ENCODE measurements around the gene RUFY2. TPM values are rescaled to one million over a fixed set of nuclear protein-coding genes. Genes with fewer than 3 reads are reported as not detected.

Gene RUFY2
- total and polyA plus RNA-seq, 2 donors from 2014 or later, result 7.4 to 27.5 TPM

DNA sequence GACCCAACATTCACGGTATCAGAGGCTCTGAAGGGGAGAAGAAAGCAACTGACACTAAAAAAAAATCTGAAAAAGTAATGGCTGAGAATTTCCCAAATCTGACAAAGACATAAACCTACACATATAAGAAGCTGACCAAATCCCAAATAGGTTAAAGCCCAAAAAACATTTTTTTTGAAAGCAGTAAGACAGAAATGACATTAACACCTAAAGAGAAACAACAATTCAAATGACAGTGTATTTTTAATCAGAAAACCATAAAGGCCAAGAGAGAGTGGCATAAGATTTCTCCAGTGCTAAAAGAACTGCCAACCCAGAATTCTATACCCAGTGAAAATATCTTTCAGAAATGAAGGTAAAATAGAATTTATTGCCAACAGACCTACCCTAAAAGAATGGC is 35.5 kb downstream of the RUFY2 start:
- DNase-seq (no peak), FAIRE-seq (no peak)
- TF ChIP-seq, protein P1, sequence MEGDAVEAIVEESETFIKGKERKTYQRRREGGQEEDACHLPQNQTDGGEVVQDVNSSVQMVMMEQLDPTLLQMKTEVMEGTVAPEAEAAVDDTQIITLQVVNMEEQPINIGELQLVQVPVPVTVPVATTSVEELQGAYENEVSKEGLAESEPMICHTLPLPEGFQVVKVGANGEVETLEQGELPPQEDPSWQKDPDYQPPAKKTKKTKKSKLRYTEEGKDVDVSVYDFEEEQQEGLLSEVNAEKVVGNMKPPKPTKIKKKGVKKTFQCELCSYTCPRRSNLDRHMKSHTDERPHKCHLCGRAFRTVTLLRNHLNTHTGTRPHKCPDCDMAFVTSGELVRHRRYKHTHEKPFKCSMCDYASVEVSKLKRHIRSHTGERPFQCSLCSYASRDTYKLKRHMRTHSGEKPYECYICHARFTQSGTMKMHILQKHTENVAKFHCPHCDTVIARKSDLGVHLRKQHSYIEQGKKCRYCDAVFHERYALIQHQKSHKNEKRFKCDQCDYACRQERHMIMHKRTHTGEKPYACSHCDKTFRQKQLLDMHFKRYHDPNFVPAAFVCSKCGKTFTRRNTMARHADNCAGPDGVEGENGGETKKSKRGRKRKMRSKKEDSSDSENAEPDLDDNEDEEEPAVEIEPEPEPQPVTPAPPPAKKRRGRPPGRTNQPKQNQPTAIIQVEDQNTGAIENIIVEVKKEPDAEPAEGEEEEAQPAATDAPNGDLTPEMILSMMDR (IDR thresholded peaks at IDR 0.05; ENCODE audit: borderline replicate concordance, extremely low read depth, insufficient read depth), result no peak
- no peaks in the 10 kb centered on the region for H3K27me3 ChIP-seq (ENCODE audit: control insufficient read depth, insufficient read depth, low read length)
- peaks cover 0 to 11% (median 1%) of the 10 kb centered on the region in 3 donors for H3K9me3 ChIP-seq (ENCODE audit: control insufficient read depth in 2 of 3, insufficient read depth in 1 of 3, low read length in 3 of 3)
- H3K36me3 ChIP-seq (ENCODE audit: control insufficient read depth in 2 of 3, insufficient read depth in 3 of 3, low read length in 3 of 3), result peaks cover 5 to 9% (median 5%) of the 10 kb centered on the region in 3 donors
- H3K4me3 ChIP-seq (ENCODE audit: low read length in 3 of 3), result no peak overlapping the region
- H3K9ac ChIP-seq (ENCODE audit: low read length in 3 of 3), result no peak overlapping the region
- no peaks in the 10 kb centered on the region for H3K4me1 ChIP-seq (ENCODE audit: control insufficient read depth in 2 of 3, insufficient read depth in 2 of 3, low read depth in 1 of 3, low read length in 3 of 3)
- no peak overlapping the region for H3K27ac ChIP-seq (ENCODE audit: low read depth in 2 of 2, low read length in 2 of 2)
- intact Hi-C loops (cut with DNase I), result no loop called here

- Histone ChIP-seq H3K4me3 (ENCODE audit: low read length in 3 of 3) (no peak overlapping the region), H3K27ac (ENCODE audit: low read depth in 2 of 2, low read length in 2 of 2) (no peak overlapping the region), H3K36me3 (ENCODE audit: control insufficient read depth in 2 of 3, insufficient read depth in 3 of 3, low read length in 3 of 3) (peaks cover 4 to 8% (median 5%) of the 10 kb centered on the region in 3 donors), H3K4me1 (ENCODE audit: control insufficient read depth in 2 of 3, insufficient read depth in 2 of 3, low read depth in 1 of 3, low read length in 3 of 3) (no peaks in the 10 kb centered on the region), H3K27me3 (ENCODE audit: control insufficient read depth, insufficient read depth, low read length) (no peaks in the 10 kb centered on the region), H3K9me3 (ENCODE audit: control insufficient read depth in 2 of 3, insufficient read depth in 1 of 3, low read length in 3 of 3) (peaks cover 0 to 5% (median under 1%) of the 10 kb centered on the region in 3 donors), H3K9ac (ENCODE audit: low read length in 3 of 3) (no peak overlapping the region)
- intact Hi-C loops (cut with DNase I), result no loop called here
- DNase-seq, result no peak
- no peak for FAIRE-seq
- TF ChIP-seq, protein P1 (IDR thresholded peaks at IDR 0.05; ENCODE audit: borderline replicate concordance, extremely low read depth, insufficient read depth), result no peak
Observed at GRCh38 chr10:68367121-68367520, 40.0 kb downstream of the RUFY2 start.

GRCh38 chr10:68366600-68366999 is 40.5 kb downstream of the RUFY2 start:
- DNase-seq, result no peak
- H3K9me3 ChIP-seq (ENCODE audit: control insufficient read depth in 2 of 3, insufficient read depth in 1 of 3, low read length in 3 of 3), result peaks cover 0 to 1% (median 0%) of the 10 kb centered on the region in 3 donors
- no peak overlapping the region for H3K9ac ChIP-seq (ENCODE audit: low read length in 3 of 3)
- no peaks in the 10 kb centered on the region for H3K27me3 ChIP-seq (ENCODE audit: control insufficient read depth, insufficient read depth, low read length)
- H3K4me3 ChIP-seq (ENCODE audit: low read length in 3 of 3), result no peak overlapping the region
- H3K36me3 ChIP-seq (ENCODE audit: control insufficient read depth in 2 of 3, insufficient read depth in 3 of 3, low read length in 3 of 3), result peaks cover under 1 to 8% (median 4%) of the 10 kb centered on the region in 3 donors
- TF ChIP-seq, protein P1 (IDR thresholded peaks at IDR 0.05; ENCODE audit: borderline replicate concordance, extremely low read depth, insufficient read depth), result no peak
- intact Hi-C loops (cut with DNase I), result no loop called here
- FAIRE-seq, result no peak
- H3K4me1 ChIP-seq (ENCODE audit: control insufficient read depth in 2 of 3, insufficient read depth in 2 of 3, low read depth in 1 of 3, low read length in 3 of 3), result no peaks in the 10 kb centered on the region
- H3K27ac ChIP-seq (ENCODE audit: low read depth in 2 of 2, low read length in 2 of 2), result no peak overlapping the region

DNA sequence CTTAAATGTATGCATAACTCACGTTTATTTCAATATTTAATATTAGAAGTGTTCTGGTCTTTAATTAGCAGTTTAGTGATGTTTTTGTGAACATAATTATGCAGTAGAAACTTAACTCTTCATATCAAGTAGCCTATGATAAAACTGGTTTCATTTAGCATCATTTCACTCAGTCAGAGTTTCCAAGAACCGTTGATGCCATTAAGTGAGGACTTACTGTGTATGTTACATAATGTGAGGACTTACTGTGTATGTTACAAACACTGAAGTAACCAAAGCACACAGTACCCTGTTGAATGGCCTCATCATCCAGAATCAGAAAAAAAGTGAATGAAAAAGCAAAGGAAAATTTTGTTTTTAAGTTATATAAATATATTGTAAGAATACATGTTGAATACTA is 41.5 kb downstream of the RUFY2 start:
- no peak for FAIRE-seq
- H3K4me3 ChIP-seq (ENCODE audit: low read length in 3 of 3), result no peak overlapping the region
- no peaks in the 10 kb centered on the region for H3K4me1 ChIP-seq (ENCODE audit: control insufficient read depth in 2 of 3, insufficient read depth in 2 of 3, low read depth in 1 of 3, low read length in 3 of 3)
- H3K9ac ChIP-seq (ENCODE audit: low read length in 3 of 3), result no peak overlapping the region
- H3K36me3 ChIP-seq (ENCODE audit: control insufficient read depth in 2 of 3, insufficient read depth in 3 of 3, low read length in 3 of 3), result peaks cover 0 to 8% (median 4%) of the 10 kb centered on the region in 3 donors
- H3K27me3 ChIP-seq (ENCODE audit: control insufficient read depth, insufficient read depth, low read length), result no peaks in the 10 kb centered on the region
- H3K27ac ChIP-seq (ENCODE audit: low read depth in 2 of 2, low read length in 2 of 2), result no peak overlapping the region
- intact Hi-C loops (cut with DNase I), result no loop called here
- TF ChIP-seq, protein P1 (IDR thresholded peaks at IDR 0.05; ENCODE audit: borderline replicate concordance, extremely low read depth, insufficient read depth), result no peak
- no peak for DNase-seq
- H3K9me3 ChIP-seq (ENCODE audit: control insufficient read depth in 2 of 3, insufficient read depth in 1 of 3, low read length in 3 of 3), result no peaks in the 10 kb centered on the region

All from kidney (tissue), 14 donors.